GM18511 (cell line): ENCODE measurements around the gene TMBIM4.

Experiments used
- ATAC-seq: cut with Tn5 transposase; IDR thresholded peaks from one replicate; pipeline ENCODE4 v1.9.1; 2021; ENCODE audit warnings: mild to moderate bottlenecking, moderate library complexity; ENCODE audit not compliant: unreplicated experiment

TMBIM4 gene

DNA sequence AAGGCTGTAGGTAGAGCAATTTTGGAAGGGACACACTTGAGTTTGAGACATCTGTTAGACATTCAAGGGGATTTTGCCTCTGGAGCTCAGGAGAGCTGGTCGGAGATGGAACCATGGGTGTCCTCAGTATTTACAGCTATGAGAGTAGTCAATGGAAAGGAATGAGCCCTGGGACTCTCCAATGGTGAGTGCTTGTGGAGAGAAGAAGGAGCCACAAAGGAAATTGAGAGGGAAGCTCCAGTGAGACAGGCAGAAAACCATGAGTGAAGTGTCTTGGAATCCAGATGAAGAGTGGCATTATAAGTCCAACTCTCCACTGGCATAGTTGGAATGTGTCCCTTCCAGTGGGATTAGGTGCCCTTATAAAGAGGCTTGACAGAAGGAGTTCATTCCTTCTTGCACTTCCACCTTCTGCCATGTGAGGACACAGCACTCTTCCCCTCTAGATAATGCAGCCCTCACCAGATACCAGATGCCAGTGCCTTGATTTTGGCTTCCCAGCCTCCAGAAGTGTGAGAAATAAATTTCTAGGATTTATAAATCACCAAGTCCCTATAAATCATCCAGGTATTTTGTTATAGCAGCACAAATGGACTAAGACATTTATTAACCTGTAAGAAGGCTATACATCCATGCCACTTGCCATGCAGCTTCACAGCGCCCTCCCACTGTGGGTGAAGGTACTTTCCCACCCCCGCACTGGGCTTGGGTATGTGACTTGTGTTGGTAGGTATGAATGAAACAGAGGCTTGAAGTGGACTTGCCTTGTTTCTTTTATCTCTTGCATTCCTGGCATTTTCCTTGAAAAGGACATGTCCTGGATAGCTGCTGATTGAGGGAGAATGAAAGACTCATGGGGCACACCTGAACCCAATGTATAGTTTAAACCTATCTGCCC is 66.5 kb downstream of the TMBIM4 start:
- ATAC-seq: no peak

DNA sequence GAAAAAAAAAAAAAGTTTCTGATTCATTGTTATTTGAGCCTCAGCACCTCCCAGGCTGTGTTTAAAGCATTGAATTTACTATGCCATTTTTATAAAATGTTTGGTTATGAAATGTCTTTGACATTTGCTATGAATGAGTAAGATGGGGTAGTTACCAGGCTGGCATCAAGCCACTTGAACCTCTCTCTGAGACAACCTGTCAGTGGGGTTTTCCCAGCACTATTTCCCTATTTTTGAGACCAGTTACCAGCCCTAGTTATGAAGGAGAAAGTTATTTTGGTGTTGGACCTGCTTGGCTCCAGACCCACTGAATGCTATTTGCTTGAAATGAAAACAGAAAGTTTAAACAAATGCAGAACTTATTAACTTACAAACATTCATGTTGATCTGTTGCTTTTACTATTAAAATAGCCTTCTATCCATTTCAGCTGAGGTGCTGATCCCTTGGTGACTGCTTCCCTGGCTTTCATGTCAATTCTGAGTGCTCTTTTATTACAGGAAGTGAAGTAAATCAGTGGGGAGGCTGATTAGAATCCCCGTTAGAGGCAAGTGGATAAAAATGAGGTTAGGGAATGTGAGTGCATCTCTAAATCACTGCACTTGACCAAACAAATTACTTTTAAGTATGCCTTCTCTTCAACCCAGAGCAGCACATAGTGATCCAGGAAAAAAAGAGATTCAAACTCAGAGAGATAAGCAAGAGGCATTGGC is 77.1 kb downstream of the TMBIM4 start:
- peak; percentile 68 for ATAC-seq

DNA sequence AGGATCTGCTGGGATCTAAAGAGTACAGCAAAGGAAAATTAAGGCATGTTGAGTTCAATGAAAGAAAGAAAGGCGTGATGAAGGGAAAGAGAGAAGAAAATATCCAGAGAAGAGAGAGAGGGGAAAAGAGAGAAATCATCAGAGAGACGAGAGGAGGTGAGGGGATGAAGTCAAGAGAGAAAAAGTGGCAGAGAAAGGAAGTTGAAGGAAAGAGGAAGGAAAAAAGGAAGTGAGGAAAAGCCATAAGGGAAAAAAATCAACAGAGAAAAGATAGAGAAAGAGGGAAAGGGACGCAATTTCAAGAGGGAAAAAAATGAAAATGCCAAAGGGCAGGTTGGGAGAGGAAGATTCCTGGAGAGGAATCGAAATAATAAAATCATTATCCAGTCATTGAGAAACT is 79.6 kb downstream of the TMBIM4 start:
- no peak for ATAC-seq

DNA sequence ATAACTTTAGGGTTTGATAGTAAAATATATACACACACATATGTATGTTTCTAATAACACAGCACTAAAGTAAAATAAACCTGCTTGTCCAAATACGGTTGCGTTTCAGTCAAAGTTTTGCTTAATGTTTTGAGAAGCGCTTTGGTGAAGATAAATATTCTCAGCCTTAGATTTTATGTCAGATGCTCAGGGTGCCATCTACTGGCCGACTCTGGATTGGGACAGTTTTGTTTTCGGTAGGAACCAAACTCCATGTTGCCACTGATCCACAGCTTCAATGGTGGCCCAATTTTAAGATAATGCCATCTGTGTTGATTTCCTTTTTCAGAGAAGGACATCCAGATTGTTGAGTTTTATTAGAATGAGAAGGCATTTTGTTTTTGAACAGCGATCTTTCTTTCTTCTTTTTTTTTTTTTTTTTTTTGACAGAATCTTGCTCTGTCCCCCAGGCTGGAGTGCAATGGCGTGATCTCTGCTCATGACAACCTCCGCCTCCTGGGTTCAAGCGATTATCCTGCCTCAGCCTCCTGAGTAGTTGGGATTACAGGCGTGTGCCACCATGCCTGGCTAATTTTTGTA is 82.3 kb downstream of the TMBIM4 start:
- ATAC-seq: peak; percentile 81

DNA sequence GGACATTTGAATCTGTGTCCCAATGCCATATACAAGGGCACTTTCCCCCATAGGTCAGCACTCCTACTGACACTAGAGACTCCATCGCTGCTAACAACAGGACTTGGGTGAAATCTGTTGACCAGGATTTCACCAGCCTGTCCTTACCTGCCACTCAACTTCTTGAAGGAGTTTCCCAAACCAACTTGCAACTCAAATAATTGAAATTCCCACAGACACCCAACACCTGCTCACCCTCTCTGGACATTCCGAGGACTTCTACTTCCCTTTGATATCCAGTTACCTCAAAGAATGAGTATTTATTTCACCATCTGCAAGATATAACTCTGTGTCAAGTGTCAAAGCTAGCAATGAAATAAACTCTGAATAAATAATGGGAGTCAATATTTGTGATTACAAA is 83.8 kb downstream of the TMBIM4 start:
- ATAC-seq: no peak
